HepG2 (cell line): ENCODE measurements around the gene SAXO1.

ENCODE experiments used
- SMAD1 ChIP-seq: sonication (generic); formaldehyde crosslinking; IDR thresholded peaks from 2 replicates; pipeline ENCODE4 v1.4.0; 2020; ENCODE audit warnings: missing genetic modification reagents, low read depth, mild to moderate bottlenecking, borderline replicate concordance
- SUZ12 ChIP-seq: fragments of 150-350 bp; IDR thresholded peaks from 2 replicates; pipeline ENCODE4 v1.6.1; 2014; ENCODE audit warnings: low read depth, low read length
- TF ChIP-seq, protein P1 (sequence below): sonication (generic); formaldehyde crosslinking; IDR thresholded peaks from 2 replicates; pipeline ENCODE4 v1.5.0; 2020; ENCODE audit warnings: mild to moderate bottlenecking, missing genetic modification reagents, moderate library complexity
- TF ChIP-seq, protein P2 (sequence below): sonication (generic); formaldehyde crosslinking; IDR thresholded peaks from 2 replicates; pipeline ENCODE4 v1.4.0; 2020; ENCODE audit warnings: missing genetic modification reagents

DNA sequence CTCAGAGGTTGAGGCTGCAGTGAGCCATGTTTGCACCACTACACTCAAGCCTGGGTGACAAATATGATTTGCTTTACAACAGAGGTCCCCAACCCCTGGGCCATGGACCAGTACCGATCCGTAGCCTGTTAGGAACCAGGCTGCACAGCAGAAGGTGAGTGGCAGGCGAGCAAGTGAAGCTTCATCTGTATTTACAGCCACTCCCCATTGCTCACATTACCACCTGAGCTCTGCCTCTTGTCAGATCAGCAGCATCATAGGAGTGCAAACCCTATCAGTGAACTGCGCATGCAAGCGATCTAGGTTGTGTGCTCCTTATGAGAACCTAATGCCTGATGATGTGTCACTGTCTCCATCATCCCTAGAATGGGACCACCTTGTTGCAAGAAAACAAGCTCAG, 42.5 kb downstream of the SAXO1 start:
- no peak for TF ChIP-seq SUZ12
- TF ChIP-seq SMAD1 (CRISPR knock-in tag) = no peak
- TF ChIP-seq, protein P1, sequence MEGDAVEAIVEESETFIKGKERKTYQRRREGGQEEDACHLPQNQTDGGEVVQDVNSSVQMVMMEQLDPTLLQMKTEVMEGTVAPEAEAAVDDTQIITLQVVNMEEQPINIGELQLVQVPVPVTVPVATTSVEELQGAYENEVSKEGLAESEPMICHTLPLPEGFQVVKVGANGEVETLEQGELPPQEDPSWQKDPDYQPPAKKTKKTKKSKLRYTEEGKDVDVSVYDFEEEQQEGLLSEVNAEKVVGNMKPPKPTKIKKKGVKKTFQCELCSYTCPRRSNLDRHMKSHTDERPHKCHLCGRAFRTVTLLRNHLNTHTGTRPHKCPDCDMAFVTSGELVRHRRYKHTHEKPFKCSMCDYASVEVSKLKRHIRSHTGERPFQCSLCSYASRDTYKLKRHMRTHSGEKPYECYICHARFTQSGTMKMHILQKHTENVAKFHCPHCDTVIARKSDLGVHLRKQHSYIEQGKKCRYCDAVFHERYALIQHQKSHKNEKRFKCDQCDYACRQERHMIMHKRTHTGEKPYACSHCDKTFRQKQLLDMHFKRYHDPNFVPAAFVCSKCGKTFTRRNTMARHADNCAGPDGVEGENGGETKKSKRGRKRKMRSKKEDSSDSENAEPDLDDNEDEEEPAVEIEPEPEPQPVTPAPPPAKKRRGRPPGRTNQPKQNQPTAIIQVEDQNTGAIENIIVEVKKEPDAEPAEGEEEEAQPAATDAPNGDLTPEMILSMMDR (CRISPR knock-in tag) = no peak
- TF ChIP-seq, protein P2, sequence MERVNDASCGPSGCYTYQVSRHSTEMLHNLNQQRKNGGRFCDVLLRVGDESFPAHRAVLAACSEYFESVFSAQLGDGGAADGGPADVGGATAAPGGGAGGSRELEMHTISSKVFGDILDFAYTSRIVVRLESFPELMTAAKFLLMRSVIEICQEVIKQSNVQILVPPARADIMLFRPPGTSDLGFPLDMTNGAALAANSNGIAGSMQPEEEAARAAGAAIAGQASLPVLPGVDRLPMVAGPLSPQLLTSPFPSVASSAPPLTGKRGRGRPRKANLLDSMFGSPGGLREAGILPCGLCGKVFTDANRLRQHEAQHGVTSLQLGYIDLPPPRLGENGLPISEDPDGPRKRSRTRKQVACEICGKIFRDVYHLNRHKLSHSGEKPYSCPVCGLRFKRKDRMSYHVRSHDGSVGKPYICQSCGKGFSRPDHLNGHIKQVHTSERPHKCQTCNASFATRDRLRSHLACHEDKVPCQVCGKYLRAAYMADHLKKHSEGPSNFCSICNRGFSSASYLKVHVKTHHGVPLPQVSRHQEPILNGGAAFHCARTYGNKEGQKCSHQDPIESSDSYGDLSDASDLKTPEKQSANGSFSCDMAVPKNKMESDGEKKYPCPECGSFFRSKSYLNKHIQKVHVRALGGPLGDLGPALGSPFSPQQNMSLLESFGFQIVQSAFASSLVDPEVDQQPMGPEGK (CRISPR knock-in tag) = no peak
